ENCODE measurements around the gene CHRNB2.
"Not testable (repeated sequence)": the region's sequence is repeated elsewhere in the genome, so short reads cannot be mapped to it uniquely, and the experiment has no call there.

Gene CHRNB2

GRCh38 chr1:154567386-154568156, at the start of gene CHRNB2:
Gene CHRNB2 (plus strand): TSS chr1:154567778. CDS start chr1:154568045, 267 bp downstream.
- DNase-seq = no peak

- no peak for DNase-seq
Observed at GRCh38 chr1:154519591-154519991, 48.0 kb upstream of the CHRNB2 start.

GRCh38 chr1:154520333-154520732, 47.2 kb upstream of the CHRNB2 start:
- DNase-seq = no peak

- DNase-seq = no peak
Observed at GRCh38 chr1:154521695-154522094, 45.9 kb upstream of the CHRNB2 start.

GRCh38 chr1:154524881-154525280, 42.7 kb upstream of the CHRNB2 start:
- no peak for DNase-seq

GRCh38 chr1:154527192-154527591, 40.4 kb upstream of the CHRNB2 start:
- DNase-seq = no peak

GRCh38 chr1:154529308-154529707, 38.3 kb upstream of the CHRNB2 start:
- DNase-seq = no peak

- not testable (repeated sequence) for DNase-seq
Observed at GRCh38 chr1:154531950-154532349, 35.6 kb upstream of the CHRNB2 start.

GRCh38 chr1:154533952-154534844, 33.4 kb upstream of the CHRNB2 start:
- DNase-seq = no peak

- DNase-seq = no peak
Observed at GRCh38 chr1:154536570-154536969, 31.0 kb upstream of the CHRNB2 start.

GRCh38 chr1:154539486-154540483, 27.8 kb upstream of the CHRNB2 start:
- no peak for DNase-seq

- no peak for DNase-seq
Observed at GRCh38 chr1:154541231-154541630, 26.3 kb upstream of the CHRNB2 start.

- peak; percentile 29 for DNase-seq
Observed at GRCh38 chr1:154546264-154547063, 21.1 kb upstream of the CHRNB2 start.

- DNase-seq = no peak
Observed at GRCh38 chr1:154547105-154547732, 20.4 kb upstream of the CHRNB2 start.

- no peak for DNase-seq
Observed at GRCh38 chr1:154548028-154548427, 19.6 kb upstream of the CHRNB2 start.

GRCh38 chr1:154549202-154549770, 18.3 kb upstream of the CHRNB2 start:
- DNase-seq = no peak

GRCh38 chr1:154550070-154550469, 17.5 kb upstream of the CHRNB2 start:
- DNase-seq = no peak

- no peak for DNase-seq
Observed at GRCh38 chr1:154550657-154551056, 16.9 kb upstream of the CHRNB2 start.

GRCh38 chr1:154551474-154551873, 16.1 kb upstream of the CHRNB2 start:
- DNase-seq = no peak

- no peak for DNase-seq
Observed at GRCh38 chr1:154552036-154552435, 15.5 kb upstream of the CHRNB2 start.

All from MV-4-11 (cell line).